ENCODE measurements around the gene MROH7. TPM values are rescaled to one million over a fixed set of nuclear protein-coding genes. Genes with fewer than 3 reads are reported as not detected.

MROH7 gene
- total RNA-seq, 4 donors from 2014 or later = 3.5 to 11.8 (median 5.4) TPM

DNA sequence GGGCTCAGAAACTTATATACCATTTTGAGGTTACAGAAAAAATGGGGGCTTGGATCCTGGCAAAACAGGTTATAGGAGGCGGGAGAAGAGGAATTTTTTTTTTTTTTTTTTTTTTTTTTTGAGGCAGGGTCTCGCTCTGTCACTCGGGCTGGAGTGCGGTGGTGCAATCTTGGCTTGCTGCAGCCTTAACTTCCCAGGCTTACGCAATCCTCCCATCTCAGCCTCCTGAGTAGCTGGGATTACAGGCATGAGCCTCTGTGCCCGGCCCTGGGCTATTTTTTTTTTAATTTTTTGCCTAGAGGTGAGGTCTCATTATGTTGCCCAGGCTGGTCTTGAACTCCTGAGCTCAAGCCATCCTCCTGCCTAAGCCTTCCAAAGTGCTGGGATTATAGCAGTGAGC, 24.7 kb downstream of the MROH7 start:
- Histone ChIP-seq H3K4me1 (no peaks in the 10 kb centered on the region), H3K4me3 (no peak overlapping the region), H3K9me3 (no peaks in the 10 kb centered on the region), H3K27ac (no peak overlapping the region), H3K36me3 (no peaks in the 10 kb centered on the region), H3K27me3 (no peaks in the 10 kb centered on the region)
- intact Hi-C loops (cut with DNase I; ENCODE audit: low total_unique reads) = no loop called here
- TF ChIP-seq POLR2A (IDR thresholded peaks at IDR 0.05) = no peak
- TF ChIP-seq, protein P1, sequence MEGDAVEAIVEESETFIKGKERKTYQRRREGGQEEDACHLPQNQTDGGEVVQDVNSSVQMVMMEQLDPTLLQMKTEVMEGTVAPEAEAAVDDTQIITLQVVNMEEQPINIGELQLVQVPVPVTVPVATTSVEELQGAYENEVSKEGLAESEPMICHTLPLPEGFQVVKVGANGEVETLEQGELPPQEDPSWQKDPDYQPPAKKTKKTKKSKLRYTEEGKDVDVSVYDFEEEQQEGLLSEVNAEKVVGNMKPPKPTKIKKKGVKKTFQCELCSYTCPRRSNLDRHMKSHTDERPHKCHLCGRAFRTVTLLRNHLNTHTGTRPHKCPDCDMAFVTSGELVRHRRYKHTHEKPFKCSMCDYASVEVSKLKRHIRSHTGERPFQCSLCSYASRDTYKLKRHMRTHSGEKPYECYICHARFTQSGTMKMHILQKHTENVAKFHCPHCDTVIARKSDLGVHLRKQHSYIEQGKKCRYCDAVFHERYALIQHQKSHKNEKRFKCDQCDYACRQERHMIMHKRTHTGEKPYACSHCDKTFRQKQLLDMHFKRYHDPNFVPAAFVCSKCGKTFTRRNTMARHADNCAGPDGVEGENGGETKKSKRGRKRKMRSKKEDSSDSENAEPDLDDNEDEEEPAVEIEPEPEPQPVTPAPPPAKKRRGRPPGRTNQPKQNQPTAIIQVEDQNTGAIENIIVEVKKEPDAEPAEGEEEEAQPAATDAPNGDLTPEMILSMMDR (IDR thresholded peaks at IDR 0.05) = no peak
- no peak for DNase-seq

DNA sequence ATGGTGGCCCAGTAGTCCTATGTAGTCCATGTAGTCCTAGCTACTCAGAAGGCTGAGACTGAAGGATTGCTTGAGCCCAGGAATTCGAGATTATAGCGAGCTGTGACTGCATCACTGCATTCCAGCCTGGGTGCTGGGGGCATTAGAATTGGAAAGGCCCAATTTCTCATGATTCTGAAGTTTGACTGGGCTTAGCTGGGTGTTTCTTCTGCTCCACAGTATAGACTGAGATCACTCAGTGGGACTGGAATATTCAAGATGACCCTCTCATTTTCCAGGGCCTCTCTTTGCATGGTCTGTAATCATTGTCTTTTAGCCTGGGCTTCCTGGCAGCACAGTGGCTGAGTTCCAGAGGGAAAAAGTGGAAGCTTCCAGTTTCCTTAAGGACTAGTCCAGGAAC, 26.2 kb downstream of the MROH7 start:
- no peaks in the 10 kb centered on the region for H3K4me1 ChIP-seq
- H3K4me3 ChIP-seq = no peak overlapping the region
- no peaks in the 10 kb centered on the region for H3K9me3 ChIP-seq
- no peaks in the 10 kb centered on the region for H3K27me3 ChIP-seq
- intact Hi-C loops (cut with DNase I; ENCODE audit: low total_unique reads) = no loop called here
- H3K36me3 ChIP-seq = no peaks in the 10 kb centered on the region
- H3K27ac ChIP-seq = no peak overlapping the region
- TF ChIP-seq, protein P1 (IDR thresholded peaks at IDR 0.05) = no peak
- no peak for TF ChIP-seq POLR2A (IDR thresholded peaks at IDR 0.05)
- DNase-seq = no peak

GRCh38 chr1:54668567-54668966, 27.0 kb downstream of the MROH7 start:
- Histone ChIP-seq H3K4me3 (no peak overlapping the region), H3K27ac (no peak overlapping the region), H3K27me3 (no peaks in the 10 kb centered on the region), H3K9me3 (no peaks in the 10 kb centered on the region), H3K36me3 (no peaks in the 10 kb centered on the region), H3K4me1 (no peaks in the 10 kb centered on the region)
- DNase-seq = no peak
- intact Hi-C loops (cut with DNase I; ENCODE audit: low total_unique reads) = no loop called here
- TF ChIP-seq, protein P1 (IDR thresholded peaks at IDR 0.05) = no peak
- no peak for TF ChIP-seq POLR2A (IDR thresholded peaks at IDR 0.05)

GRCh38 chr1:54671985-54672608, 30.5 kb downstream of the MROH7 start:
- Histone ChIP-seq H3K27me3 (no peaks in the 10 kb centered on the region), H3K27ac (no peak overlapping the region), H3K4me1 (no peaks in the 10 kb centered on the region), H3K4me3 (no peak overlapping the region), H3K36me3 (no peaks in the 10 kb centered on the region), H3K9me3 (no peaks in the 10 kb centered on the region)
- intact Hi-C loops (cut with DNase I; ENCODE audit: low total_unique reads) = no loop called here
- TF ChIP-seq, protein P1 (IDR thresholded peaks at IDR 0.05) = peak in 3 of 4 experiments; percentile 14 to 43 (median 33)
- no peak for TF ChIP-seq POLR2A (IDR thresholded peaks at IDR 0.05)
- no peak for DNase-seq

GRCh38 chr1:54678776-54679643, 37.4 kb downstream of the MROH7 start:
- Histone ChIP-seq H3K36me3 (no peaks in the 10 kb centered on the region), H3K9me3 (no peaks in the 10 kb centered on the region), H3K27me3 (no peaks in the 10 kb centered on the region), H3K4me1 (no peaks in the 10 kb centered on the region), H3K27ac (no peak overlapping the region), H3K4me3 (no peak overlapping the region)
- intact Hi-C loops (cut with DNase I; ENCODE audit: low total_unique reads) = no loop called here
- no peak for DNase-seq
- TF ChIP-seq POLR2A (IDR thresholded peaks at IDR 0.05) = no peak
- TF ChIP-seq, protein P1 (IDR thresholded peaks at IDR 0.05) = no peak
